Stimulated activated CD8-positive, alpha-beta memory T cell treated with anti-CD3 and anti-CD28 coated beads, Interleukin-15, amount 100 ng/mL, for 1 hour (primary cell): ENCODE data around the gene SLC27A4.
"Not testable (repeated sequence)": the region's sequence is repeated elsewhere in the genome, so short reads cannot be mapped to it uniquely, and the experiment has no call there.

Experiments used
- DNase-seq: peaks from one replicate; pipeline ENCODE4 v3.0.0-alpha.2; 2020; ENCODE audit warnings: low read depth

The SLC27A4 gene

GRCh38 chr9:128324401-128324800, 15.9 kb upstream of the SLC27A4 start:
- no peak for DNase-seq

DNA sequence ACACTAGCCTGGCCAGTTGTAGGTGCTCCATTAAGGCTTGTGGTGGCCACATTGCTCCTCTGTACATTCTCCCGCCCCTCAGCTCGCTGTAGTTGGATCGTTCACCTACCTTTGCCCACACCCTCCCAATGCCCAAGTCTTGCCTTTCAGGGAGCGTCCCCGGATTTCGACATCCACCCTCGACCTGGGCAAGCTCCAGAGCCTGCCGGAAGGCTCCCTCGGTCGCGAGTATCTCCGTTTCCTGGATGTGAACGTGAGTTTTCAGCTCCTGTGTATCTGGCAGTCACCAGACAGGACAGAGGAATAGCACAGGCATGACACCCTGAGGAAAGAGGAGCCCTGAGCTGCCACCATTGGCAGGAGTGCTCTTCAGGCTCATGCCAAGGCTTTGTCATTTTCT, 14.7 kb upstream of the SLC27A4 start:
- DNase-seq: no peak

DNA sequence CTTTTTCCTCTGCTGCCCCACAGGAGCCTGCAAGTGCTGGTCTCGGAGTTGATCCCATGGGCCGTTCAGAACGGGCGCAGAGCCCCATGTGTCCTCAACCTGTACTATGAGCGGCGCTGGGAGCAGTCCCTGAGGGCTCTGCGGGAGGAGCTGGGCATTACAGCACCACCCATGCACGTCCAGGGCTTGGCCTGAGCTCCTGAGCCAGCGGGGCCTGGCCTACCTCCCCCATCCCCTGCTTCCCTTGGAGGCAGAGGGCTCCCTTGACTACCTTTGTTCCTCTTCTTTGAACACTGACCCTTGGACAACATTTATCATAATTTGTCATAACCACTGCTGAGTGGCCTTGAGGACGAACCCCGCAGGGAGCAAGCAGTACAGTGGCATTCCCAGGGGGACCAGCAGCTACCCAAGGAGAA, 6.9 kb upstream of the SLC27A4 start:
- no peak for DNase-seq

DNA sequence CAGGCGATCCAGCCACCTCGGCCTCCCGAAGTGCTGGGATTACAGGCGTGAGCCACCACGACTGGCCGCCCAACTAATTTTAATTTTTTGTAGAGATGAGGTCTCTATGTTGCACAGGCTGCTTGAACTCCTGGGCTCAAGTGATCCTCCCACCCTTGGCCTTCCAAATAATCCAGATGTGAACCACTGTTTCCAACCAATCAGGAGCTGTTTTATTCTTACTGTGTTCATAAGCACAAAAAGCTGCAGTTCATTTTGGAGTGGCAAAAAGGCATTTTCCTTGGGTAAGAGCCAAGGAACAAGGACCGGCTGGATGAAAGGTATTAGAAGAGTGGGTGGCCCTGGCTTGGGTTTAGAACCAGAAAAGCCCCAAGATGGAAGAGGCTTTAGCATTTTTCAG, 5.2 kb upstream of the SLC27A4 start:
- DNase-seq: no peak

DNA sequence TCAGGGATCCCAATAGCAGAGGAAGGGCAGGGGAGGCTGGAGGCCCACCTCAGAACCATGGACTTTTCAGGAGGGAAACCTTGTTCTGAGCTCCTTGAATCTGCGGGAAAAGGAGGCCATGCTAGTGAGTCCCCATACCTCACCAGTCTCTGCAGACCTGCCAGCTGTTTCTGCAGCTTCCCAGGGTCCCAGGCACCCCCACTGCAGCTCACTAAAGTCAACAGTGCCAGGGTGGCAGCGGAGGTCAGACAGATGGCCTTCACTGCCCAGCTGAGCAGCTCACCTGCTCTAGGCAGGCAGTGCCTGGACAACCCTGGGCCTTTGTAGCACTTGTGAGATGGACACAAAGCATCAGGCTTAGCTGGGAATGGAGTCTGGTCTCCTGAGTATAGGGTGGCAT, 4.4 kb upstream of the SLC27A4 start:
- DNase-seq: no peak

GRCh38 chr9:128337936-128338335, 2.4 kb upstream of the SLC27A4 start:
- DNase-seq: no peak

- DNase-seq: not testable (repeated sequence)
Measured at GRCh38 chr9:128338852-128339614, 1.3 kb upstream of the SLC27A4 start.

DNA sequence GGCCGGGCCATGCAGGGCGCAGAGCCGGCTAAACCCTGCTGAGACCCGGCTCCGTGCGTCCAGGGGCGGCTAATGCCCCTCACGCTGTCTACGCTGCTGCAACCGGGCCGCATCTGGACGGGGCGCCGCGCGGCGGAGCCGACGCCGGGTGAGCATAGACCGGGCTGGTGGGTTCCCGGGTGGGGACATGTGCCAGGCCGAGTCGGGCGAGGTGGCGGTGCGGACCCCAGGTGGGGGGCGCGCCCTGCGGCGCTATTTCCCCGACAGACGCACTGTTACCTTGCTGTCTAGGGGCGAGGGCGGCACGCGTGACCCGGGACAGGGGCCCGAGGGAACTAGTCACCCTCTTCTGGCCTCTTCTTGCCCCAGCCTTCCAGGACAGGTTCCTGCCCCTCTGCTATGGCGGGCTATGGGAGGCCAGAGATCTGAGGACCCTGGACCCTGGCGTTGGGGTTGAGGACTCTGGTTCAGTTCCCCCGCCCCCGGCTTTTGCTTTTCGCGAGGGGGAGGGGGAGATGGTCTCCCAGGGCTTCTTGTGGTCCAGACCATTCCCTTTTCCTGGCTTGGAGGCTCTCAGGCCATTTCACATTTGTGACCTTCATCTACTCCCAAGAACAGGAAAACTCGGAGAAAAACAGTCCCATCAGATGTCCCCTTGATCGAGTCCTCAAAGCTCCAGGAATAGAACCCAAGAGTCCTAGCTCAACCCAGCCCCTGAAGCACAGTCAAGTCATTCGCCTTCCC, 536 bp downstream of the SLC27A4 start:
- DNase-seq: no peak

DNA sequence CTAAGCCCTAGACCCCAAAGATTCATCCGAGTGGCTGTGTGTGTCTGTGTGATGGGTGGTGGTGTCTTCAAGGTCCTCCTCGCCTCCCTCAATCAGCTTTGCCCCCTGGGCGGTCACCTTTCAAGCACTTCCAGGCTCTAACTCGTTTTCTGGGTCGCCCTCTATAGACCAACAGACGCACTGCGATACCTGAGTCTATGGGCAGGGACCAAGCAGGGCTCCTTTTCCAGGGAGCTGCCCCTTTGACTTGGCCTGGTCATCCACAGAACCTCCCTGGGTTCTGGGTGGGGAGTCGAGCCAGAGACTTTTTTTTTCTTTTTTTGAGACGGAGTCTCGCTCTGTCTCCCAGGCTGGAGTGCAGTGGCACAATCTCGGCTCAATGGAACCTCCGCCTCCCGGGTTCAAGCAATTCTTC, 1.1 kb downstream of the SLC27A4 start:
- peak; percentile 38 for DNase-seq

GRCh38 chr9:128342971-128343680, 2.8 kb downstream of the SLC27A4 start:
- no peak for DNase-seq

- no peak for DNase-seq
Measured at GRCh38 chr9:128343855-128344254, 3.5 kb downstream of the SLC27A4 start.

DNA sequence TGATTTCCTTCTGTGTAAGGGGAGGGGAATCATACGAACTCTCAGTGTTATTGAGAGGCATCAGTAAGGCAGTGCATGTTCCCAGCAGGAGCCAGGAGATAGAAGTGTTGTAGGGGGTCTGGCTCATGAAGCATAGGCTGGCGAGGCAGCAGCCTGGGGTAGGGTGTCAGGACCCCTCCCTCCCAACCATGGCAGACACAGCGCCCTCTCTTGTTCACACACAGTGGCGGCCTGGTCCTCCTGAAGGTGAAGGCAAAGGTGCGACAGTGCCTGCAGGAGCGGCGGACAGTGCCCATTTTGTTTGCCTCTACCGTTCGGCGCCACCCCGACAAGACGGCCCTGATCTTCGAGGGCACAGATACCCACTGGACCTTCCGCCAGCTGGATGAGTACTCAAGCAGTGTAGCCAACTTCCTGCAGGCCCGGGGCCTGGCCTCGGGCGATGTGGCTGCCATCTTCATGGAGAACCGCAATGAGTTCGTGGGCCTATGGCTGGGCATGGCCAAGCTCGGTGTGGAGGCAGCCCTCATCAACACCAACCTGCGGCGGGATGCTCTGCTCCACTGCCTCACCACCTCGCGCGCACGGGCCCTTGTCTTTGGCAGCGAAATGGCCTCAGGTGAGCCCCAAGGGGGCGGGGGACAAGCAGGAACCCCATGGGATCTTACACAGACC, 4.7 kb downstream of the SLC27A4 start:
- DNase-seq: no peak

DNA sequence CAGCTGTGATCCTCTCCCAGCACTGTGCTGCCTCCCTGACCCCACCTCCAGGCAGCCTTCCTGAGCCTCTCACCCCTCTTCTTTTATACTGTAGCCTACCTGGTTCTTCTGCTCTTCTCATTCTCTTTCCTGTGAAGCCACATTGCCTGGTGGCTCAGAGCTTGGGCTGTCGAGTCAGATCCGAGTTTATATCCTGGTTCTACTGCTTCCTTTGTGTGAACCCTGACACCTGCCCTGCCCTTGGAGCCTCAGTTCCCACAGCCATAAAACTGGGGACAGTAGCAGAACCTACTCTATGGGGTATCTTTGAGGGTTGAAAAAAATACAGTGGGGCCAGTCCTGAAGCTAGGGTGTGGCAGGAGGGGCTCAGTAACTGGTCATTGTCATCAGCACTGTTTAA, 8.8 kb downstream of the SLC27A4 start:
- no peak for DNase-seq

- no peak for DNase-seq
Measured at GRCh38 chr9:128349772-128350171, 9.4 kb downstream of the SLC27A4 start.

DNA sequence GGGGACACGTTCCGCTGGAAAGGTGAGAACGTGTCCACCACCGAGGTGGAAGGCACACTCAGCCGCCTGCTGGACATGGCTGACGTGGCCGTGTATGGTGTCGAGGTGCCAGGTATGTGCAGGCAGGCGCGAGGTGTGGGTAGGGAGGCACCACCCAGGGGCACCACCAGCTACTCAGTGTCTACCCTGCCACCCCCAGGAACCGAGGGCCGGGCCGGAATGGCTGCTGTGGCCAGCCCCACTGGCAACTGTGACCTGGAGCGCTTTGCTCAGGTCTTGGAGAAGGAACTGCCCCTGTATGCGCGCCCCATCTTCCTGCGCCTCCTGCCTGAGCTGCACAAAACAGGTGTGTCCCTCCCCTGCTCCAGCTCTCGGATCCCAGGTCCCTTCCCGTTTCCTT, 15.1 kb downstream of the SLC27A4 start:
- DNase-seq: no peak

DNA sequence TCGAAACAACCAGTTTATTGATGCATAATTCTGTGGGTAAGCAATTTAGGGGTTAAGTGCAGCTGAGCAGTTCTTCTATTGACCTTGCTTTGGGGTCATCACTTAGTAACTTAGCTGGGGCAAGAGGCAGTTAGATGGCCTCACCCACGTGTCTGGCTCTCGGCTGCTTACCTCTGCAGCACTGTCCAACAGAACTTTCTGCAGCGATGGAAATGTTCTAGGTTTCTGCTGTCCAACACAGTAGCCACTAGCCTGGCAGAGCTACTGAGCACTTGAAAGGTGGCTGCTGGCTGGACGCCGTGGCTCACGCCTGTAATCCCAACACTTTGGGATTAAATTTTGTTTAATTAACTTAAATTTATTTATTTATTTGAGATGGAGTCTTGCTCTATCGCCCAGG, 17.8 kb downstream of the SLC27A4 start:
- DNase-seq: no peak

GRCh38 chr9:128358861-128359260, 18.5 kb downstream of the SLC27A4 start:
- DNase-seq: no peak

DNA sequence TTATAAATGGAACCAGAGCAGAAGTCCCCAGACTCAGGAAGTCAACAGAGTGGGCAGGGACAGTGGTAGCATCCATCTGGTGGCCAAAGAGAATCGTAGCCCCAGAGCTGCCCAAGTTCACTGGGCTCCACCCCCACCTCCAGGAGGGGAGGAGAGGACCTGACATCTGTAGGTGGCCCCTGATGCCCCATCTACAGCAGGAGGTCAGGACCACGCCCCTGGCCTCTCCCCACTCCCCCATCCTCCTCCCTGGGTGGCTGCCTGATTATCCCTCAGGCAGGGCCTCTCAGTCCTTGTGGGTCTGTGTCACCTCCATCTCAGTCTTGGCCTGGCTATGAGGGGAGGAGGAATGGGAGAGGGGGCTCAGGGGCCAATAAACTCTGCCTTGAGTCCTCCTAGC, 20.5 kb downstream of the SLC27A4 start:
- no peak for DNase-seq

- no peak for DNase-seq
Measured at GRCh38 chr9:128361296-128361985, 21.1 kb downstream of the SLC27A4 start.

DNA sequence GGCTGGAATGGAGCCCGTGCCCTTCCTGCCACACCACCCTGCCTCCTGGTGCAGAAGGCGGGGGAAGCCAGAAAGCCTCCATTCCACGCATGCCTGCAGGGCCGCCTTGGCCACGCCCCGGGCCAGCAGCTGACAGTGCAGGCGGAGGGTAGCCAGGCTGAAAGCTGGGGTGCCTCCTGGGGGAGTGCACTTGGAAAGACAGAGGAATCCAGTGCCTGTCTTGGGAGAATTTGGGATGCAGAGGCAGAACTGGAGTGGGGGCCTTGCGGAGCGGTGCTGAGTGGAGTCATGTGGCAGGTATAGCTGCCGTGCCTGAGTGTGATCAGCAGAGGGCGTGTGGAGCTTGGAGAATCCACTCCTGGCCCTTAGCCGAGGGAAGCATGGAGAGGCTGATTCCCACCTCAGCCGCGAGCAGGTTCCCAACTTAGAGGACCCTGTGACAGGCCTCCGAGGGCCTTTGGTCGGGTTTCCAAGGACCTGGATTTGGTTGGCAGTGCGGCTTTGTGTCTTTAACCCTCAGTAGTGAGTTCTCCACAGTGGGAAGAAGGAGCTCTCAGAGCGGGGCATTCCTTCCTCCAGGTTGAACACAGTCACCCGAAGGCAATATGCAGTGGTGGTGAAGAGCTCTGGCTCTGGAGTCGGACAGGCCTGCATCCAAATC, 21.8 kb downstream of the SLC27A4 start:
- peak; percentile 45 for DNase-seq

GRCh38 chr9:128362774-128363173, 22.4 kb downstream of the SLC27A4 start:
- DNase-seq: no peak
